H9 (cell line): Measurements from ENCODE around the gene CSTPP1. TPM values are rescaled to one million over a fixed set of nuclear protein-coding genes. Genes with fewer than 3 reads are reported as not detected.

ENCODE experiments used
- DNase-seq: peaks from one replicate; pipeline ENCODE4 v3.0.0-alpha.2; 2017
- H2AFZ ChIP-seq: one replicate; pipeline ENCODE4 v1.6.1; 2013; ENCODE audit warnings: mild to moderate bottlenecking, low read length, control low read depth, moderate library complexity
- H2AK5ac ChIP-seq: 2 replicates; pipeline ENCODE4 v1.6.1; 2013; ENCODE audit warnings: low read length, control low read depth, mixed read lengths; ENCODE audit not compliant: insufficient read length
- H2BK120ac ChIP-seq: one replicate; pipeline ENCODE4 v1.6.1; 2013; ENCODE audit warnings: low read depth, mild to moderate bottlenecking, low read length, control low read depth, inconsistent platforms; ENCODE audit not compliant: poor library complexity, severe bottlenecking
- H2BK12ac ChIP-seq: 2 replicates; pipeline ENCODE4 v1.6.1; 2013; ENCODE audit warnings: low read length, control low read depth, mixed read lengths, low read depth; ENCODE audit not compliant: insufficient read length
- H2BK15ac ChIP-seq: 2 replicates; pipeline ENCODE4 v1.6.1; 2013; ENCODE audit warnings: low read depth, low read length, control low read depth
- H2BK20ac ChIP-seq: one replicate; pipeline ENCODE4 v1.6.1; 2013; ENCODE audit warnings: low read depth, mild to moderate bottlenecking, low read length, control low read depth, inconsistent platforms; ENCODE audit not compliant: poor library complexity, severe bottlenecking
- H2BK5ac ChIP-seq: 2 replicates; pipeline ENCODE4 v1.6.1; 2013; ENCODE audit warnings: low read length, control low read depth, mixed read lengths; ENCODE audit not compliant: insufficient read length
- H3K14ac ChIP-seq: 2 replicates; pipeline ENCODE4 v1.6.1; 2013; ENCODE audit warnings: low read length, control low read depth; ENCODE audit not compliant: insufficient read depth
- H3K18ac ChIP-seq: 2 replicates; pipeline ENCODE4 v1.6.1; 2013; ENCODE audit warnings: low read depth, mild to moderate bottlenecking, mixed read lengths, low read length, control low read depth; ENCODE audit not compliant: insufficient read length
- H3K23ac ChIP-seq: 2 replicates; pipeline ENCODE4 v1.6.1; 2013; ENCODE audit warnings: low read length, control low read depth, mixed read lengths, low read depth; ENCODE audit not compliant: insufficient read length
- H3K23me2 ChIP-seq: 2 replicates; pipeline ENCODE4 v1.6.1; 2013; ENCODE audit warnings: low read depth, mild to moderate bottlenecking, mixed read lengths, low read length, control low read depth; ENCODE audit not compliant: insufficient read length, poor library complexity, severe bottlenecking
- H3K27ac ChIP-seq: 2 replicates; pipeline ENCODE4 v1.5.1; 2013; ENCODE audit warnings: low read length, control low read depth, mixed read lengths, low read depth; ENCODE audit not compliant: insufficient read length
- H3K27me3 ChIP-seq: 2 replicates; pipeline ENCODE4 v1.6.1; 2013; ENCODE audit warnings: low read length, control low read depth, inconsistent platforms; ENCODE audit not compliant: insufficient read depth
- H3K4ac ChIP-seq: 2 replicates; pipeline ENCODE4 v1.6.1; 2013; ENCODE audit warnings: low read depth, mild to moderate bottlenecking, control low read depth, inconsistent platforms, low read length, moderate library complexity
- H3K4me1 ChIP-seq: 2 replicates; pipeline ENCODE4 v1.6.1; 2013; ENCODE audit warnings: low read length, control low read depth, inconsistent platforms; ENCODE audit not compliant: insufficient read depth
- H3K4me2 ChIP-seq: 2 replicates; pipeline ENCODE4 v1.6.1; 2013; ENCODE audit warnings: low read length, control low read depth, mixed read lengths; ENCODE audit not compliant: insufficient read length, insufficient read depth
- H3K56ac ChIP-seq: 2 replicates; pipeline ENCODE4 v1.6.1; 2013; ENCODE audit warnings: low read depth, mild to moderate bottlenecking, mixed read lengths, low read length, control low read depth; ENCODE audit not compliant: insufficient read length
- H3K79me1 ChIP-seq: 2 replicates; pipeline ENCODE4 v1.6.1; 2013; ENCODE audit warnings: low read depth, mild to moderate bottlenecking, moderate library complexity, low read length, control low read depth, inconsistent platforms; ENCODE audit not compliant: insufficient read depth, poor library complexity, severe bottlenecking
- H3K79me2 ChIP-seq: 2 replicates; pipeline ENCODE4 v1.6.1; 2013; ENCODE audit warnings: low read length, control low read depth, inconsistent platforms; ENCODE audit not compliant: insufficient read depth
- H3K9ac ChIP-seq: 2 replicates; pipeline ENCODE4 v1.6.1; 2013; ENCODE audit warnings: low read length, control low read depth, mixed read lengths; ENCODE audit not compliant: insufficient read length; ENCODE audit errors: extremely low read depth
- H3K9me3 ChIP-seq: one replicate; pipeline ENCODE4 v1.6.1; 2013; ENCODE audit warnings: low read depth, low read length, inconsistent platforms; ENCODE audit not compliant: control insufficient read depth
- H3T11ph ChIP-seq: one replicate; pipeline ENCODE4 v1.6.1; 2013; ENCODE audit warnings: mild to moderate bottlenecking, low read length, control low read depth, inconsistent platforms
- H4K20me1 ChIP-seq: one replicate; pipeline ENCODE4 v1.6.1; 2013; ENCODE audit not compliant: control insufficient read depth, insufficient read length, insufficient read depth
- H4K5ac ChIP-seq: 2 replicates; pipeline ENCODE4 v1.6.1; 2013; ENCODE audit warnings: low read depth, mild to moderate bottlenecking, mixed read lengths, low read length, control low read depth; ENCODE audit not compliant: insufficient read length
- H4K8ac ChIP-seq: replicated peaks from 2 replicates; pipeline ENCODE4 v1.6.1; 2013; ENCODE audit warnings: low read length, control low read depth, mixed read lengths, low read depth; ENCODE audit not compliant: insufficient read length
- H4K91ac ChIP-seq: 2 replicates; pipeline ENCODE4 v1.6.1; 2013; ENCODE audit warnings: low read depth, mild to moderate bottlenecking, moderate library complexity, mixed read lengths, low read length, control low read depth; ENCODE audit not compliant: insufficient read length
- H3K27ac Mint-ChIP-seq, 3 experiments: 2 replicates in 2 of 3; 3 replicates in 1 of 3; pipeline ENCODE4 v1.8.0; 2020 to 2021; ENCODE audit warnings: mixed read lengths in 3 of 3, mild to moderate bottlenecking in 1 of 3, moderate library complexity in 1 of 3
- H3K27me3 Mint-ChIP-seq: 2 replicates; pipeline ENCODE4 v1.8.0; 2021; ENCODE audit warnings: low read depth, mild to moderate bottlenecking, moderate library complexity, mixed read lengths
- H3K36me3 Mint-ChIP-seq, 3 experiments: 2 replicates in 2 of 3; 3 replicates in 1 of 3; pipeline ENCODE4 v1.8.0; 2020 to 2021; ENCODE audit warnings: low read depth in 3 of 3, mixed read lengths in 3 of 3; ENCODE audit not compliant: insufficient read depth in 1 of 3
- H3K4me1 Mint-ChIP-seq, 2 experiments: 2 replicates each; pipeline ENCODE4 v1.8.0; 2020; ENCODE audit warnings: mixed read lengths in 2 of 2
- H3K4me3 Mint-ChIP-seq, 2 experiments: 2 replicates in 1 of 2; 3 replicates in 1 of 2; pipeline ENCODE4 v1.8.0; 2020 to 2021; ENCODE audit warnings: mild to moderate bottlenecking in 2 of 2, mixed read lengths in 2 of 2, moderate library complexity in 1 of 2
- H3K9me3 Mint-ChIP-seq, 2 experiments: 2 replicates in 1 of 2; 3 replicates in 1 of 2; pipeline ENCODE4 v1.8.0; 2020; ENCODE audit warnings: mild to moderate bottlenecking in 2 of 2, mixed read lengths in 2 of 2, moderate library complexity in 1 of 2
- WGBS: extraction: QIAGEN DNeasy Blood & Tissue Kit; methylation state at CpG from one replicate; pipeline ENCODE4 v1.1.7; 2013; ENCODE audit warnings: missing lambda C conversion rate, low lambda C conversion rate, mixed read lengths; ENCODE audit not compliant: insufficient read length; ENCODE audit errors: extremely low coverage; 5-methylcytosine and 5-hydroxymethylcytosine counted together
- total RNA-seq: library from RNA; stranded (reverse); gene quantifications from 2 replicates; pipeline ENCODE4 v1.2.1, GENCODE V29; 2021
- TF ChIP-seq, protein P1 (sequence below): fragments of 200-600 bp; sonication (generic); conservative IDR thresholded peaks from 3 replicates; pipeline ENCODE4 v1.8.0; 2021; ENCODE audit warnings: antibody characterized with exemption, mild to moderate bottlenecking

The CSTPP1 gene
- total RNA-seq, 1 experiment from 2014 or later = 21.2 TPM

DNA sequence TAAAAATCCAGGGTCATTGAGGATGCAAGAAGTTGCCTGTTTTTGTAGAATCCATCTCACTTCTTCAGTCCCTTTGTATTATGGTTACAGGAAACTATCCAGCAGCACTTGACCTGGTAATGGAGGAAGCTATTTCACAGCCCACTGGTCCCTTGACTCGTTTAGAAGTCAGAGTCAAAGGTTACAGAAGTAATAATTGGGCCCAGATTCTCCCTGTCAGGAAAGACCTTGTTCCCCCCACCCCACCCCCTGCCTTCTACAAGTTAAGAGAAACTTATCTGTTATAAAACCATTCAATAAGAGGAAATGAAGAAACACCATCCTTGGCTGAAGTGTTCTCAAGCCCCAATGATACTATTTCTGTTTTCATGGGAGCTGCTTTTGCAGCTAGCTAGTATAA is 65.8 kb downstream of the CSTPP1 start:
- Histone ChIP-seq H3K4me1 (no peaks in the 10 kb centered on the region), H3K18ac (no peak overlapping the region), H2BK20ac (no peak overlapping the region), H3K23me2 (no peaks in the 10 kb centered on the region), H4K5ac (no peak overlapping the region), H2BK15ac (no peak overlapping the region), H3K27ac (no peak overlapping the region), H4K91ac (no peak overlapping the region), H2BK120ac (no peak overlapping the region), H4K8ac (no peak overlapping the region), H2BK12ac (no peak overlapping the region), H3K79me2 (no peaks in the 10 kb centered on the region), H3K79me1 (no peaks in the 10 kb centered on the region), H3K9ac (no peak overlapping the region), H3K23ac (no peak overlapping the region), H2AFZ (no peak overlapping the region), H3K4me2 (no peak overlapping the region), H3K4ac (no peak overlapping the region), H2AK5ac (no peak overlapping the region), H3T11ph (no peak overlapping the region), H3K27me3 (no peaks in the 10 kb centered on the region), H4K20me1 (no peaks in the 10 kb centered on the region), H3K9me3 (no peaks in the 10 kb centered on the region), H2BK5ac (no peak overlapping the region), H3K14ac (no peak overlapping the region), H3K56ac (no peak overlapping the region)
- TF ChIP-seq, protein P1, sequence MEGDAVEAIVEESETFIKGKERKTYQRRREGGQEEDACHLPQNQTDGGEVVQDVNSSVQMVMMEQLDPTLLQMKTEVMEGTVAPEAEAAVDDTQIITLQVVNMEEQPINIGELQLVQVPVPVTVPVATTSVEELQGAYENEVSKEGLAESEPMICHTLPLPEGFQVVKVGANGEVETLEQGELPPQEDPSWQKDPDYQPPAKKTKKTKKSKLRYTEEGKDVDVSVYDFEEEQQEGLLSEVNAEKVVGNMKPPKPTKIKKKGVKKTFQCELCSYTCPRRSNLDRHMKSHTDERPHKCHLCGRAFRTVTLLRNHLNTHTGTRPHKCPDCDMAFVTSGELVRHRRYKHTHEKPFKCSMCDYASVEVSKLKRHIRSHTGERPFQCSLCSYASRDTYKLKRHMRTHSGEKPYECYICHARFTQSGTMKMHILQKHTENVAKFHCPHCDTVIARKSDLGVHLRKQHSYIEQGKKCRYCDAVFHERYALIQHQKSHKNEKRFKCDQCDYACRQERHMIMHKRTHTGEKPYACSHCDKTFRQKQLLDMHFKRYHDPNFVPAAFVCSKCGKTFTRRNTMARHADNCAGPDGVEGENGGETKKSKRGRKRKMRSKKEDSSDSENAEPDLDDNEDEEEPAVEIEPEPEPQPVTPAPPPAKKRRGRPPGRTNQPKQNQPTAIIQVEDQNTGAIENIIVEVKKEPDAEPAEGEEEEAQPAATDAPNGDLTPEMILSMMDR = no peak
- Mint-ChIP-seq H3K27me3 (no peaks in the 10 kb centered on the region), H3K27ac (no peak overlapping the region), H3K4me1 (peaks cover 13 to 17% of the 10 kb centered on the region in 2 experiments), H3K4me3 (no peak overlapping the region), H3K36me3 (no peaks in the 10 kb centered on the region), H3K9me3 (no peaks in the 10 kb centered on the region)
- DNase-seq = no peak
- no CpG with 5 or more reads among the region's 1 CpG for WGBS
